Fibroblast of pulmonary artery (primary cell): ENCODE results near the gene BCL11A.

Experiments used
- DNase-seq: peaks from one replicate; pipeline ENCODE4 v3.0.0-alpha.2; 2010; ENCODE audit warnings: low read depth
- H3K4me3 ChIP-seq: replicated peaks from 2 replicates; pipeline ENCODE4 v1.5.1; 2011; ENCODE audit warnings: low read depth, mild to moderate bottlenecking, control low read depth, low read length, moderate library complexity
- TF ChIP-seq, protein P1 (sequence below): IDR thresholded peaks from 2 replicates; pipeline ENCODE4 v1.5.1; 2011; ENCODE audit warnings: mild to moderate bottlenecking, control low read depth, low read length, inconsistent platforms; ENCODE audit errors: missing control alignments

BCL11A gene

DNA sequence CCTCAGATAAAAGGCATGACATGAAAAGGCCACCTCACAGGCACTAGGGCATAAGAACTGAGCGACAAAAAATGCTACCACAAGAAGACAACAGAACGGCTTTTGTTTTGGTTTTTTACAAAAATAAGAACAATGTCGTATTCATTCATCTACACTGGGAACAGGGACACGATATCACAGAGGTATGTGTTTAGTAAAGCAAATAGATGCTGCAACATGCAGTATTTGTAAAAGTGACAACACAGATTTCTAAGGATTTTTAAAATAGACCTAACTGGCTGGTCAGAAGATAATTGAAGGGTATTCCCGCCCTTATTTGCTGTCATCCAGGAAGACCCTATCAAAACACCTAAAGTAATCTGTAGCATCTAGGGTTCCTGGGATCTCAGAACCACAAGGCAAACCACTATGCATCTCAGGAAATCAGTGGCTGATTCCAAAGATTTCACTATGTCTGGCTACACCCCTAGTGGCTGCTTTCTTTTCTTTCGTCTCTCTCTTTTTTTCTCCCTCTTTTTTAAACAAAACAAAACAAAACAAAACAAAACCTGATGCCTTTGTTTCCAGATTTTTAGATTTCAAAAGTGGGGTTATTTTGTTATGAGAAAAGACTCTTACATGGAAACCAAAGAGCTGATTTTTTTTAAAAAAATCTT, 97.2 kb downstream of the BCL11A start:
- TF ChIP-seq, protein P1, sequence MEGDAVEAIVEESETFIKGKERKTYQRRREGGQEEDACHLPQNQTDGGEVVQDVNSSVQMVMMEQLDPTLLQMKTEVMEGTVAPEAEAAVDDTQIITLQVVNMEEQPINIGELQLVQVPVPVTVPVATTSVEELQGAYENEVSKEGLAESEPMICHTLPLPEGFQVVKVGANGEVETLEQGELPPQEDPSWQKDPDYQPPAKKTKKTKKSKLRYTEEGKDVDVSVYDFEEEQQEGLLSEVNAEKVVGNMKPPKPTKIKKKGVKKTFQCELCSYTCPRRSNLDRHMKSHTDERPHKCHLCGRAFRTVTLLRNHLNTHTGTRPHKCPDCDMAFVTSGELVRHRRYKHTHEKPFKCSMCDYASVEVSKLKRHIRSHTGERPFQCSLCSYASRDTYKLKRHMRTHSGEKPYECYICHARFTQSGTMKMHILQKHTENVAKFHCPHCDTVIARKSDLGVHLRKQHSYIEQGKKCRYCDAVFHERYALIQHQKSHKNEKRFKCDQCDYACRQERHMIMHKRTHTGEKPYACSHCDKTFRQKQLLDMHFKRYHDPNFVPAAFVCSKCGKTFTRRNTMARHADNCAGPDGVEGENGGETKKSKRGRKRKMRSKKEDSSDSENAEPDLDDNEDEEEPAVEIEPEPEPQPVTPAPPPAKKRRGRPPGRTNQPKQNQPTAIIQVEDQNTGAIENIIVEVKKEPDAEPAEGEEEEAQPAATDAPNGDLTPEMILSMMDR, result peak; percentile 18
- H3K4me3 ChIP-seq, result no peak overlapping the region
- DNase-seq, result no peak

DNA sequence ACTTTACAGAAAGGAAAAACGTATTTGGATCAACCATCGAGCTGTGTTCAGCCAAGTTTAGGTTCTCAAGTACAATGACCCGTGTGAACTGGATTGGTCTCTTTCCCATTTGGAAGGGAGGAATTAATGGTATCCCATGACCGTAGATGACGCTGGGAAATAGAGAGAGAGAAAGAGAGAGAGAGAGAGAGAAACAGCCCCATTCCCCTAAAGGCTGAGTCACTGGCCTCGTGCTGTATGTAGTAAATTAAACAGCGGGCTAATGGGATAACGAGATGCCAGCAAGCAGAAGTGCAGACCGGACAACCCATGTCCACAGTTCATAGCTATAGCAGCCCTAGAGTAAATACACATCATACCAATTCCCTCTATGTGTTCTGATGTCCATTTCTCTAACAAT, 99.6 kb downstream of the BCL11A start:
- TF ChIP-seq, protein P1, result no peak
- no peak for DNase-seq
- H3K4me3 ChIP-seq, result no peak overlapping the region

DNA sequence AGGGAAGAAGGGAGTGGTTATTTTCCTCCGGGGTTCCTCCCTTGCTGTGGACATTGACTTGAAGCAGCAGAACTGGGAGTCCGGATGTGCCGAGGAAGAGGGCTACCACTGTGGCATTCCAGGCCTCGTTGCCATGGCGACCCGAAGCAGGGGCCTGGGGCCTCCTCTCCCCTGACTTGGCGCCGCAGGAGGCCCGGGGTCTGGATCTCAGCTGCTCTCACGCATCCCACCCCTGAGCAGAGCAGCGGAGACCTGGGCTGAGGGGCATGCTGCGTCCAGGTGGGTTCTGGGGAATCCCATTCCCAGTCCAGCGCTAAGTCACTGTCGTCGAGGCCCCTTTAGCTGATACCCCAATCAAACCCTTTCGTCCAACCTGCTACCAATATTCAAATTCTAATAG, 100.2 kb downstream of the BCL11A start:
- no peak for DNase-seq
- TF ChIP-seq, protein P1, result no peak
- H3K4me3 ChIP-seq, result no peak overlapping the region

DNA sequence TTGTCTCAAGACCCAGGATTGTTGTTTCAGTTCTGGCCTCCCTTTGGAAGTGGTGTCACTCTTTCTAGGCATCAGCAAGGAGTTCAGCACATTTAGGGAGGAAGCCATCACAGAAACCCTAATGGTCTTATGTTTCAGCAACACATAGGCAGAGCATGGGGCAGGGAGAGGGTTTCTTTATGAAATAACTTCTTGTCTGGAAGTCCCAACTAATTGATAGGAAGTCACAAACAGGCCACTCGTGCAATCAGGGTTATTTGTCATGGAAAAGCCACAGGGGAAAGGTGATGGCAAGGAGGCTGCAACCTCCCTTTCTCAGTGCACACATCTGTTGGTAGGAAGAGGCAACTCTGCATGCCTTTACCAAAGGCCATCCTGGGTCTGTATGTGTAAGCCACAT, 103.0 kb downstream of the BCL11A start:
- TF ChIP-seq, protein P1, result no peak
- no peak for DNase-seq
- no peak overlapping the region for H3K4me3 ChIP-seq

DNA sequence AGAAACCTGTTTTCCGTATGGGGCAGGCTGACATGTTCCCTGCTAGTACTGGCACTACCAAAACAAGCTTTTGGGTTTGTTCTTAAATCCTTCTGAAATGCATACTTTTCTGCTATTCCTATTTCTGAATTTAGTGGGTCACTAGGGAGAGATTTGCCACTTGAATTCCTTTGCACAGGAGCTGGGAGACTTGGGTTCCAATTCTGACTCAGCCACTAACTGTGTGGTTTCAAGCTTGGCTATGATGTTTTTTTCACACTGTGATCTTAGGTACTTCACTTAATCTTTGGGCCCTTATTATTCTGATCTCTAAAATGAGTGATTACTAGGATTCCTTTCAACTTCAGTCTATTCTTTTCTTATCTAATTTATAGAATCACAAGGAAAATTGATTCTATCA, 105.5 kb downstream of the BCL11A start:
- TF ChIP-seq, protein P1, result no peak
- H3K4me3 ChIP-seq, result no peak overlapping the region
- no peak for DNase-seq

DNA sequence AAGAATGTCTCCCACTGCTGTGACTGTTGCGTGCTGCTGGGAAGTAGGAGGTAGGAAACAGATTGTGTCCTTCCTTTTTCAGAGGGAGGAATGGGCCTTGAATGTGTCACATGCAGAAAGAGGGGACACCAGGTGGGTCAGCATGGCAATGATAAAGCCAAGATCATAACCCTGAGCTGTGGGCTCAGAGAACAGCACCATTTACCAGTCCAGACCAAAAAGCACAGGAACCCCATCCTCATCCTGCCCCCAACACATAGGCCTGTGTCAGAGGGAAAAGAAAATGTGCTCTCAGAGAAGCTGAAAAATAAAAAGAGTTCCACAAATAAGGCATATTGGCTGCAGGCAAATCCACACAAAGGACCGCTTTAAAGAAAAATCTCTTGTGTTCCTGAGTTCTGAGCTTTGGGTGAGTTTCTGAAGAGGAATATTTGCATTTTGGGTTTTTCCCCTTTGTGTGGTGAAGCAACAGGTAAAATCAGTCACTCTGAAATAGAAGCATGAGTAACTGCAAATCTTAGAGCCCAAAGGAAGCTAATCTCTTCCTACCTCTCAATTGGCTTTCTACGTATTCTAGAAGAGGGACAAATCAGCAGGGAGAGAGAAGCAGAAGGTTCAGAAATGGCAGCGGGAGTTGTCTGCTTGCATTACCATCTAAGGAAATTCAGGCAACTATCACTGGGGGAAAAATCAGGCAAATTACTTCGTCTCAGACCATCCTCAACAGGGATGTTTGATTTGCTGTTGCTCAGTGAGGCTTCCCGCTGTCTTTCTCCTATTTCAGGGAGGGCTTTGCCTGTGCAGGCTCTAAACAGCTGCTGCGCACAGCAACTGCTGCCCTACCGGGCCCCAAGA, 106.8 kb downstream of the BCL11A start:
- no peak overlapping the region for H3K4me3 ChIP-seq
- no peak for DNase-seq
- TF ChIP-seq, protein P1, result no peak
